PC-9 (cell line): ENCODE results near the gene RNF4. TPM values are rescaled to one million over a fixed set of nuclear protein-coding genes. Genes with fewer than 3 reads are reported as not detected.

ENCODE experiments used
- BruUV-seq: library from RNA; stranded (reverse); fragments of 400-500 nt; replicated peaks from 2 replicates; lab custom pipeline; 2021; lab: Mats Ljungman, UMichigan
- CTCF ChIA-PET: fragments of 300-600 bp; sonication (Branson Sonifier 250); formaldehyde crosslinking; loops from one replicate; lab custom pipeline; 2022; ENCODE audit warnings: antibody characterized with exemption; lab: Charles Lee
- POLR2A ChIA-PET: fragments of 300-600 bp; sonication (Branson Sonifier 250); formaldehyde crosslinking; loops from one replicate; lab custom pipeline; 2022; ENCODE audit warnings: antibody characterized with exemption; ENCODE audit not compliant: unreplicated experiment; lab: Charles Lee
- DNase-seq, 2 experiments: peaks; one replicate each; pipeline versions ENCODE4 v3.0.0 to v3.0.0-alpha.2; 2015 to 2022; ENCODE audit warnings: mixed read lengths in 1 of 2
- H2AFZ ChIP-seq: fragments of 200-600 bp; sonication (generic); 2 replicates; pipeline ENCODE4 v1.8.1; 2017; ENCODE audit warnings: antibody characterized with exemption
- H3F3A ChIP-seq: fragments of 200-600 bp; sonication (generic); 2 replicates; pipeline ENCODE4 v1.8.1; 2017; ENCODE audit warnings: antibody characterized with exemption, mild to moderate bottlenecking, low read depth; ENCODE audit not compliant: insufficient read depth
- H3K27ac ChIP-seq: fragments of 200-600 bp; sonication (generic); 2 replicates; pipeline ENCODE4 v1.6.1; 2016; ENCODE audit warnings: mixed run types
- H3K27me3 ChIP-seq: fragments of 200-600 bp; sonication (generic); 2 replicates; pipeline ENCODE4 v1.6.1; 2016; ENCODE audit warnings: low read depth, mixed run types; ENCODE audit not compliant: insufficient read depth
- H3K36me3 ChIP-seq: fragments of 200-600 bp; sonication (generic); 2 replicates; pipeline ENCODE4 v1.6.1; 2016; ENCODE audit warnings: low read depth, mixed run types
- H3K4me1 ChIP-seq: fragments of 200-600 bp; sonication (generic); replicated peaks from 2 replicates; pipeline ENCODE4 v1.6.1; 2016; ENCODE audit warnings: mixed run types; ENCODE audit not compliant: insufficient read depth
- H3K4me2 ChIP-seq: fragments of 200-600 bp; sonication (generic); 2 replicates; pipeline ENCODE4 v1.6.1; 2017; ENCODE audit warnings: mixed run types
- H3K4me3 ChIP-seq: fragments of 200-600 bp; sonication (generic); 2 replicates; pipeline ENCODE4 v1.6.1; 2016; ENCODE audit warnings: mixed run types
- H3K79me2 ChIP-seq: fragments of 200-600 bp; sonication (generic); 2 replicates; pipeline ENCODE4 v1.6.1; 2017; ENCODE audit warnings: low read depth, mixed run types
- H3K9me2 ChIP-seq: fragments of 200-600 bp; sonication (generic); 2 replicates; pipeline ENCODE4 v1.8.1; 2017; ENCODE audit warnings: mild to moderate bottlenecking; ENCODE audit not compliant: insufficient read depth
- H3K9me3 ChIP-seq: fragments of 200-600 bp; sonication (generic); 2 replicates; pipeline ENCODE4 v1.8.1; 2016; ENCODE audit warnings: low read depth; ENCODE audit not compliant: insufficient read depth
- H4K20me1 ChIP-seq: fragments of 200-600 bp; sonication (generic); 2 replicates; pipeline ENCODE4 v1.8.1; 2017; ENCODE audit not compliant: insufficient read depth
- CTCF ChIP-seq: fragments of 200-600 bp; sonication (generic); conservative IDR thresholded peaks from 2 replicates; pipeline ENCODE4 v1.6.1; 2017; ENCODE audit warnings: mixed run types, antibody characterized with exemption, mild to moderate bottlenecking, moderate library complexity
- EZH2 ChIP-seq: fragments of 200-600 bp; sonication (generic); IDR thresholded peaks from 2 replicates; pipeline ENCODE4 v1.8.0; 2017; ENCODE audit warnings: antibody characterized with exemption, low read depth
- intact Hi-C: fragments of 100-400 bp; cut with micrococcal nuclease; formaldehyde crosslinking; loops from one replicate; pipeline ENCODE4 v1.10.0; 2022; ENCODE audit not compliant: unreplicated experiment
- total RNA-seq: library from RNA; stranded (reverse); gene quantifications from 2 replicates; pipeline ENCODE4 v1.2.3, GENCODE V29; 2021

RNF4 gene
- total RNA-seq, 1 experiment from 2014 or later: 63.5 TPM

DNA sequence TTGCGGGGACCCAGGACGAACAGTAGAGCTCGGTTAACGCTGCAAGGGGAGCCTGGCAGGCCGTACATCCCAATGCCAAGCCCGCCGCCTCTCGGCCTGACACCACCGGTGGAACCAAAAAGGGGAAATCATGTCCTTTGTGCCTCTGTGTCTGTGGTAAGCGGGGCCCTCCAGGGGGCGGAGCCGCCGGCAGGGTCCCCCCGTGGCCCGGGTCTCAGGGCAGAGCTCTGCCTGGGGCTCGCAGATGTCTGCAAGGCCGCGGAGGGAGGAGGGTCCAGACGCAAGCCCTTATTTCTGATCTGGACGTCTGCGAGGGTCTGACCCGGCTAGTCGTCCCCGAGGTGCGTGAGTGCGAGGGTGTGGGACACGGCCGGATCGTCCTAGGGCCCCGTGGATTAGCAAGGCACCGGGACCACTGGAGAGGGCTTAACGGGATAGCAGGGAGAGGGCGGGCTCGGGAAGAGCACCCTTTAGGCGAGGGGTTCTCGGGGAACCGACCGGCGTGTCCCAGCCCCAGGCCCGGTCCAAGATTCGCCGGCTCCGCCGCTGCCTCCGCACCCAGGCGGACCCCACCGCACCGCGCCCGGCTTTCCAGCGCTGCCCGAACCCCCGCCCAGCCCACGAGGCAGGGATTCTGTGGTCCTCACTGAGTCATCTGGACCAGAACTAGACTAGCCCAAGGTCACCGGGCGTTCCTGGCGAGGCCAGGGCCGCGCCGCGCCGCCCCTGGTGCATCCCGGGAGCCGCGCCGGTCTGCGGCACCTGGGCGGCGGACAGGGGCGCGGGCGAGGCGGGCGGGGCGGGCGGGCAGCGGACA lies 66.7 kb downstream of the RNF4 start:
- Histone ChIP-seq H3K36me3 (no peaks in the 10 kb centered on the region), H3K27ac (peak overlapping the region; percentile 44; the same call in 1 of the 2 replicates), H3K4me2 (peak overlapping the region; percentile 86), H3K4me1 (peaks cover 13% of the 10 kb centered on the region; the same call in 1 of the 2 replicates), H3K27me3 (no peaks in the 10 kb centered on the region), H4K20me1 (peaks cover 14% of the 10 kb centered on the region), H3K4me3 (peak overlapping the region; percentile 81), H2AFZ (peak overlapping the region; percentile 88), H3F3A (no peaks in the 10 kb centered on the region), H3K9me3 (no peaks in the 10 kb centered on the region), H3K79me2 (peaks cover 32% of the 10 kb centered on the region), H3K9me2 (no peaks in the 10 kb centered on the region)
- ChIA-PET CTCF (interaction anchor here (0.7 kb wide), 1 partner anchor 119 kb away, joined by 8 read pairs; no protein-coding TSS in a partner anchor), POLR2A (interaction anchor here (0.6 to 0.7 kb wide), 7 partner anchors 17 to 401 kb away, joined by 3 to 8 read pairs (median 4); no protein-coding TSS in a partner anchor)
- DNase-seq: no peak
- intact Hi-C loops: loop anchor here (2.0 to 5.0 kb wide), 3 partner anchors 67 to 401 kb away; partner anchors contain the start of genes HAUS3, POLN and RNF4
- TF ChIP-seq CTCF: no peak
- TF ChIP-seq EZH2: no peak
- BruUV-seq: TSS peak; percentile 81

DNA sequence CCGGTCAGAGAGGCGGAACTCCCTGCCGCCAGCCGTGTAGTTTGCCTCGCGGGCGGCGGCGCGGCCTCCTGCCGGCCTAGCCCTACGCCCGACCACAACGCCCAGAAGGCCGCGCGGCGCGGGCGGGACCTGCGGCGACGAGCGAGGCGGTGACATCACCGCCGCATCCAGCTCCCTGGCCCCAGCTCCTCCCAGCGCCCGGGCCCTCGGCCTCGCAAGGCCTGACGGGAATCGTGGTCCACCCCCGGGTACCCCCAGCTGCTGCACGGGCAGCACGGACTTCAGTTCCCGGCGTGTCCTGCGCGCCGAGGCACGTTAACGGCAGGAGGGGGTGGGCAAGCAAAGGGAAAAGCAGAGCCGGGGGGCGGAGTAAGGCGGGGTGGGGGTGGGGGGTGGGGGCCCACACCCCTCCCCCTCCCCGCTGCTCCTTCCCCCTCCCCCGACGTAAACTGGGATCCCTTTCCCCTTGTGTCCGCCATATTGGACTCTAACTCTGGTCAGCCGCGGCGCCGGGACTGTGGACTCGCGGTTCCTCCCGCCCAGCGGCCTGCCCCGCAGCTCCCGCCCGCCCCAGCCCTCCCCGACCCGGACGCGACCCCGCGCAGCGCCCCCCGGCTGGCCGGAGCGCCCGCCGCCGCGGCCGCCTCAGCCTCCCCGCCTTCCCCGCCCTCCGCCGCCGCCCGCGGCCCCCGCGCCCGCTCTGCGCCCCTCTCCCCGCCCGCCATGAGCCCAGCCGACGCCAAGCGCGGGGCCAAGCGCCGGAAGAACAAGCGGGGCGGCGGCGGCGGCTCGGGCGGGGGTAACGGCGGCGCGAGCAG lies 67.5 kb downstream of the RNF4 start, which contains the start of gene FAM193A:
FAM193A (plus strand) TSS at position 455 of the 818 bp plus-strand sequence; CDS start at position 724, 269 bp downstream.
- H3K27me3 ChIP-seq: no peaks in the 10 kb centered on the region
- H3K27ac ChIP-seq: peak within 1 kb of the TSS; percentile 44; the same call in 1 of the 2 replicates
- intact Hi-C loops: loop anchor here (2.0 to 5.0 kb wide), 3 partner anchors 68 to 400 kb away; partner anchors contain the start of genes HAUS3, POLN and RNF4
- TF ChIP-seq CTCF: no peak
- TF ChIP-seq EZH2: no peak
- DNase-seq: peak; percentile 96 to 99
- H2AFZ ChIP-seq: peak within 1 kb of the TSS; percentile 88
- H3K4me3 ChIP-seq: peak within 1 kb of the TSS; percentile 81
- no peaks in the 10 kb centered on the region for H3K36me3 ChIP-seq
- CTCF ChIA-PET: interaction anchor here (0.7 kb wide), 1 partner anchor 119 kb away, joined by 8 read pairs; no protein-coding TSS in a partner anchor
- peaks cover 40% of the 10 kb centered on the region for H3K79me2 ChIP-seq
- no peaks in the 10 kb centered on the region for H3F3A ChIP-seq
- no peaks in the 10 kb centered on the region for H3K9me3 ChIP-seq
- H3K9me2 ChIP-seq: no peaks in the 10 kb centered on the region
- peaks cover 15% of the 10 kb centered on the region for H4K20me1 ChIP-seq
- peak within 1 kb of the TSS; percentile 97 for H3K4me2 ChIP-seq
- POLR2A ChIA-PET: interaction anchor here (0.6 to 0.7 kb wide), 4 partner anchors 21 to 401 kb away, joined by 3 to 8 read pairs (median 4); no protein-coding TSS in a partner anchor
- no TSS peak for BruUV-seq
- H3K4me1 ChIP-seq: peaks cover 13% of the 10 kb centered on the region; the same call in 1 of the 2 replicates
